Measurements from ENCODE around the gene ATG14. TPM values are rescaled to one million over a fixed set of nuclear protein-coding genes. Genes with fewer than 3 reads are reported as not detected.

The ATG14 gene
- total and polyA plus RNA-seq, 2 experiments from 2014 or later: 7.3 to 15.2 TPM

DNA sequence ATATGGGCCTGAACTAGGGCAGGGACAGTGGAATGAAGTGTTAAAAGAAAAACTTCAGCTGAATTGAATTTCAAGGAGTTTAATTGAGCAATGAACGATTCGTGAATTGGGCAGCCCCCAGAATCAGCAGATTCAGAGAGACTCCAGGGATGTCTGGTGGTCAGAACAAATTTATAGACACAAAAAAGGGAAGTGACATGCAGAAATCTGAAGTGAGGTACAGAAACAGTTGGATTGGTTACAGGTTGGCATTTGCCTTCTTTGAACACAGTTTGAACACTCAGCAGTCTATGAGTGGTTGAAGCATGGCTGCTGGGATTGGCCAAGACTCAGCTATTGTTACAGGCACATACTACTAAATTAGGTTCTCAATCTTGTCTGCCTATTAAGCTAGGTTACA lies 38.5 kb upstream of the ATG14 start (continued):
- TF ChIP-seq, protein P1, sequence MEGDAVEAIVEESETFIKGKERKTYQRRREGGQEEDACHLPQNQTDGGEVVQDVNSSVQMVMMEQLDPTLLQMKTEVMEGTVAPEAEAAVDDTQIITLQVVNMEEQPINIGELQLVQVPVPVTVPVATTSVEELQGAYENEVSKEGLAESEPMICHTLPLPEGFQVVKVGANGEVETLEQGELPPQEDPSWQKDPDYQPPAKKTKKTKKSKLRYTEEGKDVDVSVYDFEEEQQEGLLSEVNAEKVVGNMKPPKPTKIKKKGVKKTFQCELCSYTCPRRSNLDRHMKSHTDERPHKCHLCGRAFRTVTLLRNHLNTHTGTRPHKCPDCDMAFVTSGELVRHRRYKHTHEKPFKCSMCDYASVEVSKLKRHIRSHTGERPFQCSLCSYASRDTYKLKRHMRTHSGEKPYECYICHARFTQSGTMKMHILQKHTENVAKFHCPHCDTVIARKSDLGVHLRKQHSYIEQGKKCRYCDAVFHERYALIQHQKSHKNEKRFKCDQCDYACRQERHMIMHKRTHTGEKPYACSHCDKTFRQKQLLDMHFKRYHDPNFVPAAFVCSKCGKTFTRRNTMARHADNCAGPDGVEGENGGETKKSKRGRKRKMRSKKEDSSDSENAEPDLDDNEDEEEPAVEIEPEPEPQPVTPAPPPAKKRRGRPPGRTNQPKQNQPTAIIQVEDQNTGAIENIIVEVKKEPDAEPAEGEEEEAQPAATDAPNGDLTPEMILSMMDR (conservative IDR thresholded peaks at IDR 0.05; ENCODE audit: low read depth in 2 of 2): no peak
- TF ChIP-seq POLR2AphosphoS5 (IDR thresholded peaks at IDR 0.05; ENCODE audit: low read depth): no peak
- no peak for TF ChIP-seq EZH2 (IDR thresholded peaks at IDR 0.05; ENCODE audit: low read depth, unreplicated experiment)
- no peak for TF ChIP-seq CREB1 (CRISPR knock-in tag; IDR thresholded peaks at IDR 0.05; ENCODE audit: low read depth)

DNA sequence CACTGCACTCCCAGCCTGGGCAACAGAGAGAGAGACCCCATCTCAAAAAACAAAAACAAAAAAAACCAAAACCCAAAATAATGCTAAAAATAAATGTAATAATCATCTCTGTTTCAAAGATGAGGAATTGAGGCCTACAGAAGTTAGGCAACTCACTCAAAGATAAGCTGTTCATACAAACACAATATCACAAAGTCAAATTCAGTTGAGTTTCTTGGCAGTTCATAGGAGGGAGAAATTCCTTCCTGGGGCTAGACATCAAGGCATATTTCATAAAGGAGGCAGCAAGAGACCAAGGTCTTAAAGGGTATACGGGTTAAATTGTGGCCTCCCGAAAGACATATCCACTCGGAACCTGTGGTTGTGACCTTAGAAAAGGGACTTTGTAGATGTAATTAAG lies 37.5 kb upstream of the ATG14 start:
- Histone ChIP-seq H2AFZ (no peak overlapping the region), H3K9me2 (ENCODE audit: insufficient read depth) (no peaks in the 10 kb centered on the region), H3K36me3 (ENCODE audit: insufficient read depth) (no peaks in the 10 kb centered on the region), H3K4me1 (ENCODE audit: insufficient read depth) (no peaks in the 10 kb centered on the region; the same call in 1 of the 2 replicates), H3K79me2 (replicated peaks; ENCODE audit: insufficient read depth) (no peaks in the 10 kb centered on the region), H3K4me3 (no peak overlapping the region), H3K27ac (ENCODE audit: low read depth) (no peak overlapping the region), H3K4me2 (no peak overlapping the region), H3F3A (replicated peaks; ENCODE audit: low read depth) (no peaks in the 10 kb centered on the region), H3K27me3 (ENCODE audit: insufficient read depth) (no peaks in the 10 kb centered on the region), H4K20me1 (replicated peaks; ENCODE audit: insufficient read depth) (no peaks in the 10 kb centered on the region)
- ATAC-seq (no peak), DNase-seq (ENCODE audit: low spot score) (no peak)
- H3K4me3 Mint-ChIP-seq: no peak overlapping the region
- H3K27me3 Mint-ChIP-seq (ENCODE audit: insufficient read depth, low read depth, poor library complexity): no peaks in the 10 kb centered on the region
- no peaks in the 10 kb centered on the region for H3K9me3 Mint-ChIP-seq
- no peak overlapping the region for H3K27ac Mint-ChIP-seq
- H3K4me1 Mint-ChIP-seq: peaks cover 13% of the 10 kb centered on the region
- H3K36me3 Mint-ChIP-seq (ENCODE audit: low read depth): no peaks in the 10 kb centered on the region
- TF ChIP-seq POLR2AphosphoS5 (IDR thresholded peaks at IDR 0.05; ENCODE audit: low read depth) (no peak), CREB1 (CRISPR knock-in tag; IDR thresholded peaks at IDR 0.05; ENCODE audit: low read depth) (no peak), ETS1 (IDR thresholded peaks at IDR 0.05) (no peak), JUNB (IDR thresholded peaks at IDR 0.05; ENCODE audit: unreplicated experiment) (no peak), EZH2 (IDR thresholded peaks at IDR 0.05; ENCODE audit: low read depth, unreplicated experiment) (no peak), ZNF114 (CRISPR knock-in tag; IDR thresholded peaks at IDR 0.05) (no peak), STAT1 (IDR thresholded peaks at IDR 0.05; ENCODE audit: unreplicated experiment) (no peak), ZNF331 (CRISPR knock-in tag; IDR thresholded peaks at IDR 0.05; ENCODE audit: low read depth) (no peak), EZH2phosphoT487 (IDR thresholded peaks at IDR 0.05; ENCODE audit: unreplicated experiment) (no peak), ZNF462 (CRISPR knock-in tag; IDR thresholded peaks at IDR 0.05) (no peak), NANOG (IDR thresholded peaks at IDR 0.05; ENCODE audit: borderline replicate concordance) (no peak)
- TF ChIP-seq, protein P1 (conservative IDR thresholded peaks at IDR 0.05; ENCODE audit: low read depth in 2 of 2): no peak

Measured in GM23338 (cell line).